ENCODE measurements around the gene CXorf65. TPM values are rescaled to one million over a fixed set of nuclear protein-coding genes. Genes with fewer than 3 reads are reported as not detected.

CXorf65 gene
- total and polyA plus RNA-seq, 8 donors, result 0.43 TPM; not detected in 7

GRCh38 chrX:71105628-71106027 lies 912 bp downstream of the CXorf65 start:
- TF ChIP-seq POLR2AphosphoS5 (IDR thresholded peaks at IDR 0.05) (no peak), POLR2A (IDR thresholded peaks at IDR 0.05) (no peak), CTCF (IDR thresholded peaks at IDR 0.05) (no peak), EP300 (IDR thresholded peaks at IDR 0.05) (no peak)
- WGBS, 5 donors, result 75 to 91% (median 82%) methylated on average over 3 of the region's 3 CpGs
- Histone ChIP-seq H3K4me1 (peaks cover 0 to 13% (median 7%) of the 10 kb centered on the region in 4 donors), H3K27me3 (no peaks in the 10 kb centered on the region), H3K4me3 (no peak overlapping the region), H3K27ac (no peak overlapping the region), H3K9me3 (no peaks in the 10 kb centered on the region), H3K36me3 (peaks cover 0 to 7% (median 0%) of the 10 kb centered on the region in 4 donors)
- DNase-seq, result no peak
- intact Hi-C loops (cut with DNase I; ENCODE audit: low total_unique reads), result no loop called here

GRCh38 chrX:71103110-71103983 lies 3.2 kb downstream of the CXorf65 start:
- DNase-seq, result peak; percentile 34 to 80

GRCh38 chrX:71102292-71102691 lies 4.2 kb downstream of the CXorf65 start:
- 47 to 70% (median 55%) methylated on average over 3 of the region's 3 CpGs for WGBS, 5 donors
- H3K9me3 ChIP-seq, result no peaks in the 10 kb centered on the region
- intact Hi-C loops (cut with DNase I; ENCODE audit: low total_unique reads), result no loop called here
- no peaks in the 10 kb centered on the region for H3K27me3 ChIP-seq
- no peak overlapping the region for H3K4me3 ChIP-seq
- no peak for TF ChIP-seq POLR2AphosphoS5 (IDR thresholded peaks at IDR 0.05)
- H3K27ac ChIP-seq, result no peak overlapping the region
- peaks cover 4 to 32% (median 15%) of the 10 kb centered on the region in 4 donors for H3K4me1 ChIP-seq
- peaks cover 0 to 7% (median 0%) of the 10 kb centered on the region in 4 donors for H3K36me3 ChIP-seq
- DNase-seq, result no peak

More at GRCh38 chrX:71103110-71103983, 3.2 kb downstream of the CXorf65 start:
- intact Hi-C loops (cut with DNase I; ENCODE audit: low total_unique reads), result no loop called here
- Histone ChIP-seq H3K27me3 (no peaks in the 10 kb centered on the region), H3K4me1 (peaks cover 0 to 21% (median 8%) of the 10 kb centered on the region in 4 donors), H3K27ac (peak overlapping the region in 3 of 5 donors; percentile 31 to 53 (median 44)), H3K36me3 (peaks cover 0 to 7% (median 0%) of the 10 kb centered on the region in 4 donors), H3K9me3 (no peaks in the 10 kb centered on the region), H3K4me3 (peak overlapping the region in 1 of 4 donors; percentile 3)
- no peak for TF ChIP-seq CTCF (IDR thresholded peaks at IDR 0.05)
- no peak for TF ChIP-seq POLR2A (IDR thresholded peaks at IDR 0.05)
- no peak for TF ChIP-seq POLR2AphosphoS5 (IDR thresholded peaks at IDR 0.05)
- TF ChIP-seq EP300 (IDR thresholded peaks at IDR 0.05), result no peak
- WGBS, 5 donors, result 18 to 34% (median 25%) methylated on average over 7 to 10 of the region's 10 CpGs

GRCh38 chrX:71100581-71101505 lies 5.7 kb downstream of the CXorf65 start:
- no peaks in the 10 kb centered on the region for H3K9me3 ChIP-seq
- no peak for TF ChIP-seq EP300 (IDR thresholded peaks at IDR 0.05)
- TF ChIP-seq POLR2AphosphoS5 (IDR thresholded peaks at IDR 0.05), result no peak
- TF ChIP-seq CTCF (IDR thresholded peaks at IDR 0.05), result no peak
- TF ChIP-seq POLR2A (IDR thresholded peaks at IDR 0.05), result no peak
- H3K4me3 ChIP-seq, result no peak overlapping the region
- H3K27me3 ChIP-seq, result no peaks in the 10 kb centered on the region
- H3K27ac ChIP-seq, result no peak overlapping the region
- H3K4me1 ChIP-seq, result peaks cover 4 to 40% (median 24%) of the 10 kb centered on the region in 4 donors
- intact Hi-C loops (cut with DNase I; ENCODE audit: low total_unique reads), result no loop called here
- DNase-seq, result peak in 1 of 2 donors; percentile 24
- WGBS, 5 donors, result 64 to 87% (median 82%) methylated on average over 15 to 31 of the region's 31 CpGs
- H3K36me3 ChIP-seq, result peaks cover 0 to 7% (median 0%) of the 10 kb centered on the region in 4 donors

All from stomach (tissue), 9 donors.